ENCODE data around the gene SAMD4A. TPM values are rescaled to one million over a fixed set of nuclear protein-coding genes. Genes with fewer than 3 reads are reported as not detected.
A peak's percentile ranks its signal among the peaks of the same experiment; 100 is the strongest.

Gene SAMD4A
- total RNA-seq, 1 experiment from 2014 or later, result 9.6 TPM

DNA sequence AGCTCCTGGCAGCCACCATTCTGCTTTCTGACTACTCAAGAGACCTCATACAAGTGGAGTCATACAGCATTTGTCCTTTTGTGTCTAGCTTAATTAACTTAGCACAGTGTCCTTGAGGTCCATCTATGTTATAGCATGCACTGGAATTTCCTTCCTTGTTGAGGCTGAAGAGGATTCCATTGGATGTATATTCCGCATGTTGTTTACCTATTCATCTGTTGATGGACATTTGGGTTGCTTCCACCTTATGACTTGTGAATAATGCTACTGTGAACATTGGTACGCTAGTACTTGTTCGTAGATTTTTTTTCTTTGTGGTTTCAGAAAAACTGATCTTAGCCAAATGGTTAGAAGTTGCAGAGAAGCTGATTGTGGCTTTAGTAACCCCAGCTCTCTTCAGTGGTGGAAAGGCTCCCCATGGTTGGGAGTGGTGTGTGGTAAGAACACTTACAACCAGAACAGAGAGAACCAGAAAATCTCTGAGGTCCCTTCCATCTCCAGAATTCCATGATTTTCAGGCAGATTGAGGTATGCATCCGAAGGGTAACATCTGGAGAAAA, 118.4 kb downstream of the SAMD4A start:
- no peaks in the 10 kb centered on the region for H3K23me2 ChIP-seq (ENCODE audit: insufficient read length, low read depth, low read length, poor library complexity, severe bottlenecking)

More for the DNA sequence above, 118.4 kb downstream of the SAMD4A start:
- Mint-ChIP-seq H3K4me1 (peaks cover 32 to 34% of the 10 kb centered on the region in 2 experiments), H3K4me3 (peak overlapping the region in 1 of 2 experiments; percentile 52; a peak in 2 of 5 replicates), H3K27ac (peak overlapping the region; percentile 38 to 68 (median 67); a peak in 3 of 7 replicates), H3K27me3 (ENCODE audit: low read depth) (no peaks in the 10 kb centered on the region), H3K9me3 (no peaks in the 10 kb centered on the region; a peak in 1 of 5 replicates), H3K36me3 (ENCODE audit: insufficient read depth in 1 of 3, low read depth in 3 of 3) (peaks cover 0 to 4% (median 0%) of the 10 kb centered on the region in 3 experiments; a peak in 1 of 7 replicates)
- no peak for DNase-seq
- no peak overlapping the region for H2BK20ac ChIP-seq (ENCODE audit: low read depth, low read length, poor library complexity, severe bottlenecking)
- H3K79me2 ChIP-seq (ENCODE audit: insufficient read depth, low read length), result no peaks in the 10 kb centered on the region; the same call in 1 of the 2 replicates
- no peak overlapping the region for H2AK5ac ChIP-seq (ENCODE audit: insufficient read length, low read length)
- no peaks in the 10 kb centered on the region for H3K79me1 ChIP-seq (ENCODE audit: insufficient read depth, low read depth, low read length, poor library complexity, severe bottlenecking)
- no peak overlapping the region for H3K23ac ChIP-seq (ENCODE audit: insufficient read length, low read depth, low read length)
- H3K56ac ChIP-seq (ENCODE audit: insufficient read length, low read depth, low read length), result no peak overlapping the region
- no peak overlapping the region for H3K18ac ChIP-seq (ENCODE audit: insufficient read length, low read depth, low read length)
- H2AFZ ChIP-seq (ENCODE audit: low read length), result no peak overlapping the region
- no peak overlapping the region for H3K4ac ChIP-seq (ENCODE audit: low read depth, low read length)
- no peak overlapping the region for H3K4me2 ChIP-seq (ENCODE audit: insufficient read depth, insufficient read length, low read length)
- no peaks in the 10 kb centered on the region for H3K9me3 ChIP-seq (ENCODE audit: control insufficient read depth, low read depth, low read length)
- peaks cover 13% of the 10 kb centered on the region; the same call in 1 of the 2 replicates for H3K4me1 ChIP-seq (ENCODE audit: insufficient read depth, low read length)
- H3T11ph ChIP-seq (ENCODE audit: low read length), result no peak overlapping the region
- H4K20me1 ChIP-seq (ENCODE audit: control insufficient read depth, insufficient read depth, insufficient read length), result no peaks in the 10 kb centered on the region
- no peak overlapping the region for H2BK120ac ChIP-seq (ENCODE audit: low read depth, low read length, poor library complexity, severe bottlenecking)
- H4K5ac ChIP-seq (ENCODE audit: insufficient read length, low read depth, low read length), result no peak overlapping the region
- no peak overlapping the region for H3K27ac ChIP-seq (ENCODE audit: insufficient read length, low read depth, low read length)
- peak overlapping the region; percentile 47 for H2BK12ac ChIP-seq (ENCODE audit: insufficient read length, low read depth, low read length)
- H2BK5ac ChIP-seq (ENCODE audit: insufficient read length, low read length), result no peak overlapping the region
- H4K8ac ChIP-seq (replicated peaks; ENCODE audit: insufficient read length, low read depth, low read length), result no peak overlapping the region
- no peak overlapping the region for H4K91ac ChIP-seq (ENCODE audit: insufficient read length, low read depth, low read length)
- H3K14ac ChIP-seq (ENCODE audit: insufficient read depth, low read length), result no peak overlapping the region
- no CpG with 5 or more reads among the region's 4 CpGs for WGBS (ENCODE audit: extremely low coverage, insufficient read length, low lambda C conversion rate)
- H3K27me3 ChIP-seq (ENCODE audit: insufficient read depth, low read length), result no peaks in the 10 kb centered on the region
- no peak overlapping the region for H2BK15ac ChIP-seq (ENCODE audit: low read depth, low read length)
- H3K9ac ChIP-seq (ENCODE audit: extremely low read depth, insufficient read length, low read length), result no peak overlapping the region
- TF ChIP-seq, protein P1, sequence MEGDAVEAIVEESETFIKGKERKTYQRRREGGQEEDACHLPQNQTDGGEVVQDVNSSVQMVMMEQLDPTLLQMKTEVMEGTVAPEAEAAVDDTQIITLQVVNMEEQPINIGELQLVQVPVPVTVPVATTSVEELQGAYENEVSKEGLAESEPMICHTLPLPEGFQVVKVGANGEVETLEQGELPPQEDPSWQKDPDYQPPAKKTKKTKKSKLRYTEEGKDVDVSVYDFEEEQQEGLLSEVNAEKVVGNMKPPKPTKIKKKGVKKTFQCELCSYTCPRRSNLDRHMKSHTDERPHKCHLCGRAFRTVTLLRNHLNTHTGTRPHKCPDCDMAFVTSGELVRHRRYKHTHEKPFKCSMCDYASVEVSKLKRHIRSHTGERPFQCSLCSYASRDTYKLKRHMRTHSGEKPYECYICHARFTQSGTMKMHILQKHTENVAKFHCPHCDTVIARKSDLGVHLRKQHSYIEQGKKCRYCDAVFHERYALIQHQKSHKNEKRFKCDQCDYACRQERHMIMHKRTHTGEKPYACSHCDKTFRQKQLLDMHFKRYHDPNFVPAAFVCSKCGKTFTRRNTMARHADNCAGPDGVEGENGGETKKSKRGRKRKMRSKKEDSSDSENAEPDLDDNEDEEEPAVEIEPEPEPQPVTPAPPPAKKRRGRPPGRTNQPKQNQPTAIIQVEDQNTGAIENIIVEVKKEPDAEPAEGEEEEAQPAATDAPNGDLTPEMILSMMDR (conservative IDR thresholded peaks at IDR 0.05), result no peak
